ENCODE data around the gene PRDM16.

- no peak for TF ChIP-seq ZNF8 (CRISPR knock-in tag; IDR thresholded peaks at IDR 0.05)
- TF ChIP-seq OSR1 (CRISPR knock-in tag; IDR thresholded peaks at IDR 0.05), result no peak
- no peak for TF ChIP-seq SNAI2 (CRISPR knock-in tag; IDR thresholded peaks at IDR 0.05)
- no peak for TF ChIP-seq ZNF70 (CRISPR knock-in tag; IDR thresholded peaks at IDR 0.05)
- TF ChIP-seq RARB (CRISPR knock-in tag; IDR thresholded peaks at IDR 0.05), result no peak
- no peak for TF ChIP-seq PATZ1 (CRISPR knock-in tag; IDR thresholded peaks at IDR 0.05; ENCODE audit: borderline replicate concordance)
- no peak for TF ChIP-seq CREB5 (CRISPR knock-in tag; IDR thresholded peaks at IDR 0.05; ENCODE audit: low read depth)
- no peak for TF ChIP-seq ARNTL (CRISPR knock-in tag; IDR thresholded peaks at IDR 0.05; ENCODE audit: borderline replicate concordance, low read depth)
- TF ChIP-seq CSDC2 (CRISPR knock-in tag; IDR thresholded peaks at IDR 0.05), result no peak
- no peak for TF ChIP-seq ZNF565 (CRISPR knock-in tag; conservative IDR thresholded peaks at IDR 0.05; ENCODE audit: low read depth)
- no peak for TF ChIP-seq TSHZ2 (CRISPR knock-in tag; IDR thresholded peaks at IDR 0.05)
- no peak for TF ChIP-seq POU6F1 (CRISPR knock-in tag; IDR thresholded peaks at IDR 0.05; ENCODE audit: borderline replicate concordance, low read depth)
- no peak for TF ChIP-seq ESRRG (CRISPR knock-in tag; IDR thresholded peaks at IDR 0.05)
- TF ChIP-seq ISL1 (CRISPR knock-in tag; IDR thresholded peaks at IDR 0.05), result no peak
These were observed 73.7 kb downstream of the PRDM16 start for GRCh38 chr1:3142751-3143150.
